ENCODE measurements around the gene CTDSPL.

Gene CTDSPL

GRCh38 chr3:38006031-38006430 lies 144.4 kb downstream of the CTDSPL start:
- DNase-seq: no peak

GRCh38 chr3:38006445-38006995 lies 144.8 kb downstream of the CTDSPL start:
- no peak for DNase-seq

GRCh38 chr3:38007754-38008090 lies 146.0 kb downstream of the CTDSPL start:
- DNase-seq: no peak

DNA sequence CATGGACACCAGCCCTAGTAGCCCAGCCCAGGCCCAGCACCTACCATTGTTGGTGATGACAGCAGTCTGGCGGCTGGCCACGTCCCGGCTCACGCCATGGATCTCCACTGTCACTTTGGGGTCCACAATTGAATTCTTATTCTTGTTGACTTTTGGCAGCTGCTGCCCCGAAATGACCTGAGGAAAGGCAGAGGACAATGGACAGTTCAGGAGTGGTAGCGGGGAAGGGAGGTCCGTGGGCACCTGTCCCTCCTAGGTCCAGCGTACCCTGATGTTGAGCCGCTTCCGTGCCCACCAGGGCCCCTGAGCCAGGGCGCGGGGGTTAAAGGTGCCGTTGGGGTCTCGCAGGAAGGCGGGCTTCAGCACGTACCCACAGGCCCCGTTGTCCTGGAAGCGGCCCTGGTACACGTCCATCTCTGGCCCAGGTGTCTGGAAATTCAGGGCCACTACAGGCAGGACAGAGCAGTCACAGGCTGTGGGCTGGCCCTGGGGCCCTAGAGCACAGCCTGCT lies 146.6 kb downstream of the CTDSPL start:
- no peak for DNase-seq

DNA sequence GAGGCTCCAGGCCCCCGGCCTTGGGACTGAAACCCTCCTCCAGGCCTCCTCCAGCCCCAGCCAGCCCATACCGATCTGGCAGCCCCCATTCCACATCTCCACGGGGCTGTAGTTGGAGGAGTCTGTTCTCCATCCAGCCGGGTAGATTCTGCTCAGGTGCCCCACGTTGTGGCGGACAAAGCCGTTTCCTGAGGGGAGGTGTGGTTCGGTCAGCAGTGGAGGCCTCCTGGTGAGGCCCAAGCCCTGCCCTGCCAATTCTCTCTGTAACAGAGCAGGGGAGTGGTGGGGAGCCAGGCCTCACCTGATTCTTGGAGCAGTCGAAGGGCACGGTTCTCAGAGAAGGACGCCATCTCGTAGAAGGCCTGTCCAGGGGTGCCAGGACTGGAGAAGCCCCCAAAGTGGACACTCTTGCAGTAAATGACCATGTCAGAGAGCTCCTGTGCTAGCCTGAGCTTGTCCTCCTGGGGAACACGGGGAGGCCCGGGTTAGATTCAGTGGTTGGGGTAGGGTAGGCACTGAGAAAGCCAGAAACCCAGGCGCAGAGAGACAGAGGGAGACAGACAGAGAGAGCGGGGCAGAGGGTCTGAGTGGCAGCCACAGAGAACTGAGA lies 147.4 kb downstream of the CTDSPL start:
- no peak for DNase-seq

- DNase-seq: no peak
Observed at GRCh38 chr3:38009807-38010591, 148.3 kb downstream of the CTDSPL start.

- no peak for DNase-seq
Observed at GRCh38 chr3:38011111-38011510, 149.4 kb downstream of the CTDSPL start.

GRCh38 chr3:38015485-38015884 lies 153.8 kb downstream of the CTDSPL start:
- no peak for DNase-seq

GRCh38 chr3:38015984-38016383 lies 154.3 kb downstream of the CTDSPL start:
- no peak for DNase-seq

GRCh38 chr3:38016410-38016809 lies 154.7 kb downstream of the CTDSPL start:
- DNase-seq: no peak

DNA sequence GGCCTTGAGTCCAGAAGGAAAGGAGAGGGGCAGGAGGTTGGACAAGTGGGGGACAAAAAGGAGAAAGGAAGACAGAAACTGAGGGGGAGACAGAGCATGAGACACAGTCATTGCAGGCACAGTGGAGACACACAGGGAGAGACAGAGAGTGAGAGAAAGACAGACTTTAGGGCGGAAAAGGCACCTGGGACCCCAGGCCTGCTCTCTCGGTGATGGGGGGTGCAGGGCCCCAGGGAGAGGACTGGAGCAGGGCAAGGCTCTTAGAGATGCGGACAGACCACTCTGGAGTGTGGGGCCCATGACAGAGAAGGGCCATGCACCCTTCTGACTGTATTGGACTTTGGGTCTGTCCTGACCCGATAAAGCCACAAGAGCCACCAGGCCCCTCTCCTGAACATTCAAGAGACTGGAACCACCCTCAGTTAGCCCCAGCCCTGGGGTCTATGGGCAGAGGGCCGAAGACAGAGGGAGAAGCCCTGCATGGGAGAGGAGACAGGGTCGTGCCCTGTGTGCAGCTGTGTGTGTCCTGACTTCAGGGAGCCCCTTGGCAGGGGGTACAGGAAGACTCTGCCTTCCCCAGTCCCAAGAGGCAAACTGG lies 155.3 kb downstream of the CTDSPL start:
- no peak for DNase-seq

- no peak for DNase-seq
Observed at GRCh38 chr3:38017445-38018295, 156.0 kb downstream of the CTDSPL start.

- DNase-seq: no peak
Observed at GRCh38 chr3:38018296-38019266, 156.9 kb downstream of the CTDSPL start.

DNA sequence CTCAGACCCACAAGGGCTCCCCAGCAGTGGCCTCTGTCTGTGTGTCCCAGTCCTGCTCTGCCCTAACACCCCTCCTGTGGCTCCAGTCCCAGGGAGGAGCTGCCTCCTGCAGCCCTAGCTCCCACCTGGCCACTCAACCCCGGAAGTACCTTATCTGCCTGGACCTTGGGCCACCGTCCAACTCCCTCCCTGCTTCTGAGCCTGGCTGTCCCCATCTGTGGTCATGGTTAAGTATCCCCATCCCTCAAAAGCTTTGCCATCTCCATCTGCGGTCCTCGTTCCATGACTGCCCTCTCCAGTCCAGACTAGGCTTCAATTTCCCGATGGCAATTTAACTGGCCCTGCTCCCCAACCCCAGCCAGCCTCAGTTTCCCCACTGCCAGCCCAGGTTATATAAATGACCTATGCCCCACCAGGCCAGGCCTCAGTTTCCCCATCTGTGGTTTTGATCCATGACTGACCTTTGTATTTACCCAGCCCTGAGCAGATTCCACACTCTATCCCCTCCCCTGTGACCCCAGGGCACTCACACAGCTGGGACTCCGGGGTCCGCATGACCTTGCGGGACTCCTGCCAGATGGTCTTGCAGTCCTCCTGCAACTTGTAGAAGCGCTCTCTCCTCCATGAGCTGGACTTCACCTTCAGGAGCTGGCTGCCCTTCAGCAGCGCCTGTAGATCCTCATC lies 158.1 kb downstream of the CTDSPL start:
- DNase-seq: no peak

DNA sequence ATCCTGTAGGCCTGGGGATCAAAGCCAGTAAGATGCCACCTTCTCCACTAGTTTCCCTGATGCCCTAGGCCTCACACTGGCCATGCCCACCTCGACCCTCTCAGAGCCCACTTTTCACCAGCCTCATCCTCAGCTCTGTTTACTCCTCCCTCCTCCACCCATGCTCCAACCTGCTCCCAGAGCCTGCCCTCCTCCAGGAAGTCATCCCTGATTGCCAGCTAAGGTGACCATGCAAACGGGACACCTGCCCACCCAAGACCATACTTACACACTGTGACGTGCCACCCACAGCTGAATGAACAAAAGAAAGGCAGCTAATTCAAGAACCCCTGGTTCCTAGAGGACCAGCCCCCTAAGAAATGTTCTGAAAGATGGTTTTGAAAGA lies 158.7 kb downstream of the CTDSPL start:
- DNase-seq: no peak

DNA sequence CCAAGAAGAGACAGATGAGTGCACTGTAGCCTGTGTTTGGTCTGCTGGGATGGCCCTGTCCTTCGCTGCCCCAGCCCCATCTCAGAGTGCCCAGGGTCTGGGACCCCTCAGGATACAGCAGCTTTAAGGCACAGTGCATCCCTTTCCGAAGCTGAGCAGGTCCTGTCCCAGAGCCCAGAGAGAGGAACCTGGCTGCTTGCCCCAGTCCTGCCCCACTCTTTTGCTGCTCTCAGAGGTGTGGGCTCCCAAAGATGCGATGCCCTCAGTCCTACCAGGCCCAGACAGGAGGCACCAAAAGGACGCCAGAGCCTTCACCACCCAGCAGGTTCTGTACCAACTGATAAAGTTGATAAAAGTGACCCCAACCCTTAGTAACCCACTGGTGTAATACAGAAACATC lies 159.5 kb downstream of the CTDSPL start:
- no peak for DNase-seq

DNA sequence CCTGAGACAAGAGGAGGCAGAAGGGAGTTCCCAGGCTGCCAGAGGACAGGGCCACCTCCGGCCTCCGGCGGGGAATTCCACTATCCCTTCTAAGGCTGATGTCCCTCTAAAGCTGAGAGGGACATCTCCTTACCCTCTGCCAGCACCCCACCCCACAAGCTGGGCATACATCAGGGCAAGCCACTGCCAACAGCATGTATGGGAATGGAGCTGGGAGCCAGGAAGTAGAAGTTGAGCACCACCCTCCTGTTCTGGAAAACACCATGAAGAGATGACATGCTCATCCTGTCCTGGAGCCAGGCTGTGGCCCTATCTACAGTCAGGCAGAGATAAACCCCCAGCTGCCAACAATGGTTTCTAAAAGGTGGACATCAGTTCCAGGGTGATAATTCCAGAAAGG lies 160.6 kb downstream of the CTDSPL start:
- no peak for DNase-seq

- no peak for DNase-seq
Observed at GRCh38 chr3:38022896-38023709, 161.4 kb downstream of the CTDSPL start.

DNA sequence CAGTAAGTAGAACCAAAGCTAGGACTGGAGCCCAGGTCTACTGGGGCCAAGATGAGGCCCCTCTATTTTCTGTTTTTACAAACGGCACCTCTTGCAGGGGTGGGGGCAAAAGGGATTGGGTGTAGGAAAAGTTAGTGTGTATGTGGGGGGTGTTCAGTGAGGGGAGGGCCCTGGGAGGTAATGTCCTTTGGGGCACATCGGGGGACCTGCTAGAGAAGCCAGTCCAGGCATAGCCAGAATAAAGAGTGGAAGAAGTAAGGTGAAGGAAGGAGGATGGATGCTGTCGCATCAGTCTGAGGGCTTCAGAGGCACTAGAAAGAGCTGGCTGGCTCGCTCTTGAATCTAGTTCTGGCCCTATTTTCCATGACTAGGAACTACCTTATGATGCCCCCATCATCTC lies 165.2 kb downstream of the CTDSPL start:
- no peak for DNase-seq
